Measurements from ENCODE around the gene E2F8.

DNA sequence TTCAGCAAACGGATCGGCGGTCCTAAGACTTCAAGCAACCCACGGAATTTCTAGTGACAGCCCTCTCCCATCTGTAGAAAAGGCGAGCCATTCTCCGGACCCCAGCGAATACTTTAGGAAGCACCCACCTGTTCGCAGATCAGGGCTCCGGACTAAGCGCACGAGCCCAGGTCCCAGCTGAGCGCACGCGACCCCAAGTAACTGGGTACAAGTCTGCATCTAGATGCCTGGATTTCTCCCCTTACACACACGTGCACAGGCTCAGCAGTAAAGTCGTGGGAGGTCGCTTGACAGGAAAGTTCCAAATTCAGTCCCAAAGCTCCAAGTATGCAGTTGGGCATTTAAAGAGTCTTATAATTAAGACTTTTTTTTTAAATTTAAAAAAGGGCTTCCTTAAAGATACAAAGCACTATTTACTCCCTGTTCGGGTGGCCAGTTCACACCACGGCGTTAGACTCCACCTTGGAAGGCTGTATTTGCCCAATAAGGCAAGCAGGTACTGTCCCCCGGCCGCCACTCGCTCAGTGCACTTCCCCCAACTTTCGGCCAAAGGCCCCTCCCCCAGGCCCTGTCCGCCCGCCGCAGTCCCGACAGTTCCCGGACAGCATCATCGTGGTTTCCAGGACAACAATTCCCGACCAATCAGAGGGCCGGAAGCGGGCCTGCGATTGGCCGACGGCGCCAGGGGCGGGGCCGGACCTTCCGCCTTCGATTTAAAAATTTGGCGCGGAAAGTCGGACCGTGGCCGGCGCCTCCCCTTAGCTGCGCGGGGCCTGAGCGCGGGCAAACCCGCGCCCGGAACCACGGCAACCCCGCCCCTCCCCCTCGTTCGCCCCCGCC, at the start of gene E2F8:
- no peak for TF ChIP-seq CTCF (IDR thresholded peaks at IDR 0.05)
- no peak for TF ChIP-seq POLR2AphosphoS5 (IDR thresholded peaks at IDR 0.05; ENCODE audit: low read depth, low read length)
- TF ChIP-seq ELF1 (IDR thresholded peaks at IDR 0.05), result peak; percentile 76
- TF ChIP-seq SMC3 (IDR thresholded peaks at IDR 0.05; ENCODE audit: low read depth, low read length), result no peak
- peak in 1 of 2 experiments; percentile 40; a peak in 2 of 4 replicates for TF ChIP-seq EP300 (IDR thresholded peaks at IDR 0.05; ENCODE audit: borderline replicate concordance in 1 of 2, low read depth in 1 of 2, low read length in 1 of 2)
